UCSD-AML1 (cell line): ENCODE results near the gene EDNRA.
"Not testable (repeated sequence)": the region's sequence is repeated elsewhere in the genome, so short reads cannot be mapped to it uniquely, and the experiment has no call there.

Source experiments
- DNase-seq: peaks from one replicate; lab custom pipeline; 2025; ENCODE audit not compliant: unreplicated experiment; lab: John Stamatoyannopoulos, UW

EDNRA gene

DNA sequence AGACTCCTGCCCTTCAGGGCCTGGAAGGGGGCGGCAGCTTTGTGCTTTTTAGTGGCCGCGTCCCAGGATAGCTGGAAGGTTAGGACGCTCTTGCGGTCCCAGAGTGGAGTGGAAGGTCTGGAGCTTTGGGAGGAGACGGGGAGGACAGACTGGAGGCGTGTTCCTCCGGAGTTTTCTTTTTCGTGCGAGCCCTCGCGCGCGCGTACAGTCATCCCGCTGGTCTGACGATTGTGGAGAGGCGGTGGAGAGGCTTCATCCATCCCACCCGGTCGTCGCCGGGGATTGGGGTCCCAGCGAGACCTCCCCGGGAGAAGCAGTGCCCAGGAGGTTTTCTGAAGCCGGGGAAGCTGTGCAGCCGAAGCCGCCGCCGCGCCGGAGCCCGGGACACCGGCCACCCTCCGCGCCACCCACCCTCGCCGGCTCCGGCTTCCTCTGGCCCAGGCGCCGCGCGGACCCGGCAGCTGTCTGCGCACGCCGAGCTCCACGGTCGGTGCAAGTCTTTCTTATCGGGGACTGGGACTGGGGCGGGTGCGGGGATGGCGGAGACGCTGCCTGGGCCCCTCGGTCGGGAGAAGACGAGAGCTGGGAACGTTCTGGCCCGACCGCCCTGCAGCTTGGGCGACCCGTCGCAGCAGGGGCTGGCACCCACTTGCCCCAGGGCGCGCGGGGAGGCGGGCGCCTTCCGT lies at the start of gene EDNRA:
EDNRA (plus strand) TSS at position 207 of the 686 bp plus-strand sequence. CDS start 4,585 bp downstream, outside the sequence.
- no peak for DNase-seq

DNA sequence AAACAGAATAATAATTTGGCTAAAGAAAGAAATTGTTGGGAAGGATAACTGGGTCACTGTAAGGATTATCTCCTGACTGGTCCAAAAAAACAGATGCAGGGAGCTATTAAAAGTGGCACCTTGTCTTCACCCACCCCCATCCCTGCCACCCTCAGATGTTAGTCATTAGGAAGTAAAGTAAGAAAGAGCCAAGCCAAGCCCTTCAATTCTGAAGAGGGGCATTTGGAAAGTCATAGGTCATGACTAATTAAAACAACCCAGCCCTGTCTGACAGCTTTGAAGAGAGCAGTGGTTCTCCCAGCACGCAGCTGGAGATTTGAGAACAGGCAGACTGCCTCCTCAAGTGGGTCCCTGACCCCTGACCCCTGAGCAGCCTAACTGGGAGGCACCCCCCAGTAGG lies 46.5 kb upstream of the EDNRA start:
- not testable (repeated sequence) for DNase-seq

DNA sequence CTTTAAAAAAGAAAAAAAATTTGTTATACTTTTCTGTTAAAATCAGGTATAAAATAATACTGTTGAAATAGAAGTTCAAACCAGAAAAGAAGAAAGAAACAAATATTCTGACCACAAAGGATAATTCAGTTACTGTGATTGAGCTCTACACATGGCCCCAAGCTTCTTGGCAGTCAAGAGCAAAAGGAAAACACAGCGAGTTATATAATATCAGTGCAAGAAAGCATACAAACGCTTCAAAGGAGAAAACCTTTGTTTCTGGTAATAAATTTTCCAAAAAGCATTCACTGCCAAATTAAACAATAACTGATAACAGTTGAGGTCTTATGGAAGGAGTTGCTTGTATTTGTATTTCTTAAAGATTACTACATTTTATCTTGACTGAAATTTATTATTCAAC lies 40.5 kb upstream of the EDNRA start:
- DNase-seq = no peak

DNA sequence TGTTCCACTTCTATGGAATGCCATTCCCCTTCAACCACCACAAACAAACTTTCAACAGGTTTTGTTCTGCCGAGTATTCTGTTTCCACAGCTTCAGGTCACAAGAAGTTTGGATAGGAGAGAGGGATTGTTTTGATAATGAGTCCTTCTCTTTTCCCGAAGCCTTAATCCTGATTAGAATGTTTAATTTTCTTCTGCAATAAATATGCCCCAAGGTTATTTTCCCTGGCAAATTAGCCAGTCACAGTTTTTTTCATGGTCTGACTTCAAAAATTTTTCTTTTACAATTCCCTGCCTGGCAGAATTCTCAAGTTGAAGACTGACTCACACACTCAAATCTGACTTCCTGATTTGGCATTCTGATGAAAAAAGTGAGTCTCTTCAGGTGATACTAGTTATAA lies 33.1 kb upstream of the EDNRA start:
- no peak for DNase-seq

DNA sequence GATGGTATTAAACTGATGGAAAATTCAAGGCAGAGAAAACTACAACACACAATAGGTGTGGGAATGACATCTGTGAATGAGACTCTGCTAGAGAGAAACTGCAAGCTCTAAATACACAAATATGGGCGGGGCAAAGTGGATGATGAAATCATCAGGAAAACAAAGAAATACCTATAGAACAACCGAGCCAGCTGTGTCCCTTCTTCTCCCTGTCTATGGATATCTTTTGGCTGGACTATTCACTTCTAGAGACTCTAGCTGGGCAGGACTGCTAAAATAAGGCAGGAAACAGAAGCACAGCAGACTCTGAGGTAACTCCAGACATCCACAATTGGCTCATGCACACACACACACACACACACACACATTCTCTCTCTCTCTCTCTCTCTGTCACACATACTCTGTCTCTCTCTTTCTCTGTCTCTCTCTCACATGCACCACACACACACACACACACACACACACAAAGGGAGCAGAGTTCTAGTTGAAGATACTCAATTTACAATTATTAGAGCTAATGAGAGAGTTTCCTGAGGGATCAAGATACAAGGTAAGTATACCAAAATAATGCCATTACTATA lies 27.2 kb upstream of the EDNRA start:
- no peak for DNase-seq

DNA sequence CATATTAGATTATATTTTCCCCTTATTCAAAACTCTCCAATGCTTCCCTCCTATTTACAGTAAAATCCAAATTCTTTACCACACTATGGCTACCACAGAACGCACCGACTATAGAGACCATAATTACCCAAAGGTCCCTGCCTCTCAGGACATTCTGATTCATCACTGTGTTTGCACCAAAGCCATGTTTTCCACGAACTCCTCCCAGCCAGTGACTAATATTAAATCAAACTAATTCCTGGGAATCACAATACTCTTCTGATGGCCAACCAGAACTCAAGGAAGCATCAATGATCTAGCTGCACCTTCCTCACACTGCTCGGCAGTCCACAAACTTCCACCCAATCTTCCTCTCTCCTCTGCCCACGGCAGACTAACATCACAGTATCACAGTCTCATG lies 24.2 kb upstream of the EDNRA start:
- no peak for DNase-seq

DNA sequence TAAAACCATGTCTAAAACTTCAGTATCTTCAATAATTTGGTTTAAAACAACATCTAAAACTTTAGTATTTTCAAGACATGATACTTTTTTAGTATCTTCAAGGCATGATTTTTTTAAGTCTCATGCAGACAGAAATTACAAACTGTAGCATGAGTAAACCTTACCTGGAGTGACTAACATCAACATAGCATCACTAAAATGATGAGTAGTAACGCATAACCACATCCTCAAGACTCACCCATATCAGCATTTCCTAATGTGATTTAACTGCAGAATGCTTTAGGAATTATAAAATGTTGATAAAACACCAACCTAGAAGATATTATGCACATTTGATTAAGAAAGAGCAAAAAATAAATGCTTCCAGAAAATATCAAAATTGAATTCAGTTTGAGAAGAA lies 19.7 kb upstream of the EDNRA start:
- no peak for DNase-seq

DNA sequence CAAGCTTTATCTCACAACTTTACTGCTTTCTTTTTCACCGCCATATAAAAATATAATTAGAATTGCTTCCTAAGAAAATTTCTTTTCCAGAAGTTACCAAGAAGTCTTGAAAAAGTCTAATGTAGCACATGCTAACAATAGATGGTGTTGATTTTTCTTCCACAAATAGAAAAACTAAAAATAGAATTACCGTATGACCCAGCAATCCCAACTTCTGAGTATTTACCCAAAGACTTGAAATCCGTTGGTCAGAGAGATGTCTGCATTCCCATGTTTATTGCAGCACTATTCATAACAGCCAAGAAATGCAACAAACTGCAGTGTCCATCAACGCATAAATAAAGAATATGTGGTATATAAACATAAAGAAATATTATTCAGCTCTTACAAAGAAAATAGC lies 17.8 kb upstream of the EDNRA start:
- no peak for DNase-seq

DNA sequence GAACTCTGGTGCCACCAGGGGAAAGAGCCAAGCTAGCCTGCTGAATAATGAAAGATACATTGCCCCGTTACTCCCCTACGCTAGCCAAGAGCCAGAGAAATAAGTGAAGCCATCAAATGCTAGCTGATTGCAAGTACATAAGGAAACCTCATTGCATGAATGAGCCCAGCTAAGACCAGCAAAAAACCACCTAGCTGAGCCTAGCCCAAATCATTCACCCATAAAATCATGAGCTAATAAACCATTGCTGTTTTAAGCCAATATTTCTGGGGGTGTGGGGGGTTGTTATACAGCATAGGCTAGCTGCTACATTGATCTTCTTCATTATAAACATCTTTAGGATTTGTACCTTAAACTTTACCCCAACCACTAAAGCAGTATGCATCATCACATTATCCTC lies 15.4 kb upstream of the EDNRA start:
- DNase-seq = no peak

DNA sequence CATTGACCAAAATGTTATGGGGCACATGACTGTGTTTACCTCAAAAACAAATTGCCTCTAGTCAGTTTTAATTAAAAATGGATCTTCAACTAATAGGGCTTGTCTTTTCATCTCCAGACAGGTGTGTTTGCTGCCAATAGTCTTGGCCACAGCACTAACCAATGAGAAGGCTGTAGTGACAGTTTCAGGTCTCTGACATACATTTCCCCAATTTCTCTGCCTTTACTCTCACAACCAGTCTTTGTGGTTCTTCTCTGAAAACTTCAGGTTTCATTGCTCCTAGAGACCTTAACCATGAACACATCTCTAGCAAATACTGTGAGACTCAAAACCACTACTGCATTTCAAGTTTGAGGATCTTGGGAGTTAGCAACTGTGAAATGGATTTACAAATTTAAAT lies 3.5 kb upstream of the EDNRA start:
- DNase-seq = no peak

DNA sequence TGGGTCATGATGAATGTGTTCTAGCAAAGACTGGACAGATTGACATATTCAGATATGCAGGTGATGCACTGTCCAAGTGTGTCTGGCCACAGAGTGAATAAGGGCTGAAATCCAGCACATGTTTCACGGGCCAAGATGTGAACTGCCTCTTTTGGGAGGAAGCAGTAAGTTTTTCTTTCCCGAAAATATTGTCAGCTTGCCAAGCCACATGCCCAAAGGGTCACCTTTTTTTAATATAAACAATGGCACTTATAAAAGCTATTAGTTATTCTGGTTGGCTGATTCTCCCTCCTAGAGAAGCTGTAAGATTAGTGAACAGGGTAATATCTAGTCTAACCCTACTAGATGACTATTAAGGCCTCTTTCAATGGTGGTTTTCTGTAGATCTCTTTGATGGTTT lies 1.5 kb upstream of the EDNRA start:
- no peak for DNase-seq

DNA sequence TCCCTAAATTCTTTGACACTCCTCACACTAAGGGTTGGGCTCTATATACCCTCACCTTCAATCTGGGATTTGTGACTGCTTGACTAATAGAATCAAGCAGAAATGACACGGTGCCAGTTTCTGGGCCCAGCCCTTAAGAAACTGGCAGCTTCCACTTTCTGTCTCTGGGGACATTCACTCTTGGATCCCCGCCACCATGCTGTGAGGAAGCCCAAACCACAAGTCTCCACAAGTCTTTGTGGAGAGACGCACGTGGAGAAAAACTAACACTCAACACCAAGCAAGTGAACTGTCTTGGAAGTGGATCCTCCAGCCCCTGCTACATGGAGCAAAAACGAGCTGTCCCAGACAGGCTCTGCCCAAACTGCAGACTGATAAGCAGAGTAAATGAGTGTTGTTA lies 1.1 kb upstream of the EDNRA start:
- no peak for DNase-seq

DNA sequence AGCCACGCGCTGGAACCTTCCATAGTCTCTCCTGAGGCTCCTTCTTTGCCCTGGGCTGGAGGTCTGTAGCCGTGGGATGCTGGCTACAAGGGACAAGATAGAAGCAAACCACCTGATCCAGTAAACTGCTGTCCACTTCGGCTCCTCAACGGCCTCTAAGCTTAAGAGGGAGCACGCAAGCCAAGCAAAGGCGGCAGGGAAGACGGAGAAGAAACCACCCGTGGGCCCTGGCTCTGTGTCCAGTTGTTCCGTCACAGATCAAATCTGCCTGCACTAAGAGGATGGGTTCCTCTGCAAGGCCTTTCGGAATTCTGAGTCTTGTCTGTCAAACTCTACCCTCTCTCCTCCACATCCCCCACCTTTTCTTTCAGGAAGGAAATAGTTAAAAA lies 401 bp upstream of the EDNRA start:
- no peak for DNase-seq

DNA sequence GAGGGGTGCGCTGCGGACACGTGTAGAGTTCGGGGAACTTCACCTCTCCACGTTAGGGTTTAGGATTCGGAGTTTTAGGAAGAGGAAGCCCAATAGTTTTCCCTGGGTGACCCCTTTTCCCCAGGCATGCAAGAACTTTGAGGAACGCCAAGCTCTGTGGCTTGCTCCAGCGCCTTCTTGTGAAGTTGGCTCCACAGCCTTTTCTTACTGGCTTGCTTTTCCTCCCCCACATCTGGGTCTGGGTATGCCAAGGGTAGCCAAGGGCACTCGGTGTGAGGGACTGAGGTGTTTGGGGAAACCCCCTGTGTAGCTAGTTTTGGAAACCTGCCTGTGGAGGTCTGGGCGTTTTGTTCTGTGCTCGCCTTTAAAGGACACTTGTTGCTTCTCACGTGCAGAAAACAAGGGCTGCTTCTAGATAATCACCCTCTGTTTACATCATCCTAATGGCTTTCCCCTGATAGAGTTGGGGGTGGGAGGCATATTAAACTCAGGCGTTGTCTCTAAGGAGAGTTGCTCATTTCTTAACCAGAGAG lies 746 bp downstream of the EDNRA start:
- DNase-seq = no peak

DNA sequence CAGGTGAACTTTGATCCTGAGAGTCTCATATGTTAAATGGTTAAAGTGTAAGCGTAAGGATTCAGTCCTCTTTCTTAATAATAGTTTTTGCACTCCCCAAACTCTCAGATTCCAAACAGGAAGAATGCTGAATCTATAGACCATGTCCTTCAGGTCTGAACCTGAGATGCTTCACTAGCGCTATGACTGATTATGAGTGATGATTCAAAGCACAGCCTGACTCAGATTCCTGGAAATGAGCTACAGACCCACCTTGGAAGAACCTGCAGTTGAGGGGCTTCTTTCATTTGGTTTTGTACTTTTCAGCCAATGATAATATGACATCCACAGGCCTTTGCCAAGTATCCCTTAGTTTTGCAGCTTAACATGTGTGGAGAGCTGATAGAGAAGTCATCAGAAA lies 1.4 kb downstream of the EDNRA start:
- no peak for DNase-seq

DNA sequence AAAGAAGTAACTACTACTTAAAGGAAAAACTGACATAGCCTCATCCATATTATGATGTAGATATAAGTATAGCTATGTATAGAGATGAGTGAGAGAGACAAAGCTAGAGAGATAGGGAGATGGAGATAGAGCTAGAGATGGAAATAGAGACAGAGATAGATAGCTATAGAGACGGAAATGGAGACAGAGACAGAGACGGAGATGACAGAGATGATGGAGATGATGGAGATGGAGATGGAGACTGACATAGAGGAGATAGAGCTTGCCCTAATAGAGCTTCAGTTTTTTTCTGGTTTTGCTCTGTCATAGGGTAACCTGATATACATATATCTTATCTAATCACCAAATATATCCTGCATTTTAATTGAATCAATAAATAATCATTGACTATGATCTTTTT lies 4.3 kb downstream of the EDNRA start:
- DNase-seq = no peak

DNA sequence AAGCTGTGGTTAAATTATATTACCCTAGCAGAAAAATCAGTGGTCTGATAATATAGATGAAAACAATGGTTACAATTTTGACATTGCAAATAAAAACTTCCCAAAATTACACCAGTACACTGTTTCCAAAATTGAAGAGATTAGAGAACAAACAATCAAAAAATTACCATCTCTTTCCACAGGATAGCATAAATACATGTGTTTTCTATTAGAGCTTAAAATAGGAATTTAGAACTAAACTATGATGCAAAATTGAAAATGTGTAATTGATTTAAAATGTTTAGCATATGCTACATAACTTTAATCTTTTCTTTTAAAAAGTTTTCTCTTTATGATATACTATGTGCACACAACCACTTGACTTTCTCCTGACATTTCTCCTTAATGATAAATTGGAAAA lies 6.7 kb downstream of the EDNRA start:
- DNase-seq = no peak

DNA sequence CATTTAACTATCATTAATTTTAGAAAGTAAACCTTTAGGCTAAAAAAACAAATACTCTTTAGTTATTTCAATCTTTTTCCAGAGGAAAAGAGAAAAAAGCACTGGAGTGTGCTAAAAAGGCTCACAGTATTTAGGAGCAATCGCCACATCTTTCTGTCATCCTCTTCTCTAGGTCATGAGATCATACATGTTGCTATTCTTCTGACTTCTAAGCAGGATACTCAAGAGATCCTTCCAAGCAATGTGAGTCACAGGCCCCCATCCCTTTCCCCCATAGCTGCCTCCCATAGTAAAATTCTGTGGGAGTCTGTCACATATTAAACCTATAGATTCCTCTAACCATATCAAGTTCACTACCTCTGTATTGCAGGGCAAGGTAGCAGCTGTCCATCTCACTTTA lies 7.7 kb downstream of the EDNRA start:
- DNase-seq = no peak

DNA sequence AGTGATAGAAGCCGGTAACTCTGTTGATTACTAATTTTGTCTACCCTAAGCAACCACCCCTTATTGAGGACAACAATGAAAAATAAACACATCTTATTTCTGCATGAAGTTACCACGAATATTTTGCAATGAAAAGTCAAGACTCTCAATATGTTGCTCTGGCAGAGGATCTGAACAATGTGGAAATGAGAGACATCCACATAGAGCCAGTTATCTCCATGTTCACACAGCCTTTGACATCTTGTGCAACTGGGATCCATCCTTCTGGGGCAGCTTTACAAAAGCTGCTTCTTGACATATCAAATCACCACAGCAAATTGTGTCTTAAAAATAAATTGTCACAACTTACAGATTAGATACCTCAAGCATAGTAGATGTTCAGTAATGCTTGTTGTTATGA lies 10.2 kb downstream of the EDNRA start:
- DNase-seq = no peak

DNA sequence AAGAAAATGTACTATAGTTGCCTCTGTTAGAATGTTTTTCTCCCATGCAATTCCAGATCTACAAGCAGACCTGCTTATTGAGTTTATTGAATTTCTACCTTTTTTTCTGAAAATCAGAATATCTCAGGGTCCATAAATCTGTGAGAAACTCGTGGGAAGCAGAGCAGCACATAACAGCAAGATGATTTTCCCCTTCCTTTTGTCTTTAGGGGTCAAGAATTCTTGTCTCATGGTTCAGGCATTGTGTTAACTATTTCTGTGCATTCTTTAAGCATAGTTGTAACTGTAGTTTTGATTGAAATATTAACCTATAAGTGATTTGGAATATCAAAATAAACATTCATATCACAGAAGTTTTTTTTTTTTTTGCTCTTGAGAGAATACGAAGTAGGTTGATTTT lies 11.4 kb downstream of the EDNRA start:
- DNase-seq = no peak

DNA sequence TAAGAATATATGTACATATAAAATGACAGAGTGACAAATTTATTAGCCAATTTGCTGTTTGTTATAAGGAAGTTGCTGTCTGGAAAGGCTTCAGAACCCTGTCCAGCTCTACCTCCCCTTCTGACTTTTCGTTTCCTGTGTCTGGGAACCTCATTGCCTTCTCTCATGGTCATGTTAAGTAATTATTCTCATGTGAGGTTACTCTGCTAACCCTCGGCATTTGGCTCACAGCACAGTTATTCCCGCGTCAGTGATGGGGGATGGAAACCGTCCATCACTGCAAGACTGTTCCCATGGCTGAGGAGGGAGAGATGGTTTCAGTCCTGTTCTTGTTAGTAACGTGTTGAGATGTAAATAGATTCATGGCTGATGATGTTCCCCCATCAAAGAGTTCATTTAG lies 11.9 kb downstream of the EDNRA start:
- no peak for DNase-seq

DNA sequence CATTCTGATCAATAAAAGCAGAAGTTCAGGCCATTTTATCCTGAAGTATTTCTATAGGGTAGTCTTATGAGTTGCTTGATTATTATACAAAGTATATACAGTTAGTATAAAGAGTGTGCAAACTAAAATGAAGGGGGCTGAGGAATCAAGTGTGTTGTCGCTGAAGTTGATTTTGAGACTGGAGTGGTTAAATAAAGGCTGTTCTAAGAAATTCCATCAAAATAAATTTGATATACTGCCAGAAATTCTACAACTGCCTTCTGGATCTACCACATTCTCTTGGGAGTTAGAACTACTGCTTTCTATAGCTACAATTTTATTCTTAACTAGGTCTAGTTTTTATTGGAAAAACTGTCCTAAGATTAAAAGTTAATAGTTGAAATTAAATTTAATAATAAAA lies 12.4 kb downstream of the EDNRA start:
- DNase-seq = no peak

DNA sequence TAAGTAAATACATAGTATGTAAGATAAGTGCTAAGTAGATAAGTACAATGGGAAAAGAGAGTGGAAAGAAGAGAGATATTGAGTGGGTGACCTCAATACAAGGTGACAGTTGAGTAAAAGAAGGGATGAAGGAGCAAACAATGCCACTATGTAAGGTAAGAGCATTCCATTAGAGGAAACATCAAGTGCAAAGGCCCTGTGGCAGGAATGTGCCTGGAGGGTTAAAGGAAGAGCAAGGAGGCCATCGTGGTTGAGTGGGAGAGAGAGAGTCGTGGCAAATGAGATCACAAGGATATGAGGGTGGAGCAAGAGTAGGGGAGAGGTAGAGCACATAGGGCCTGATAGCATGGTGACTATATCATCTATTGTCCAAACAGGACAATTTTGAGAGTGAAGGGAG lies 13.4 kb downstream of the EDNRA start:
- DNase-seq = no peak
